SK-N-SH (cell line): ENCODE measurements around the gene METTL15. TPM values are rescaled to one million over a fixed set of nuclear protein-coding genes. Genes with fewer than 3 reads are reported as not detected.

Source experiments
- CTCF ChIA-PET: fragments of 300-600, 350-600 bp; formaldehyde crosslinking; extraction: SDS; loops from one replicate; lab custom pipeline; 2021; lab: Yijun Ruan, JAX
- POLR2A ChIA-PET: fragments of 350-600 bp; sonication (Branson Sonifier 250); formaldehyde crosslinking; extraction: SDS; loops from one replicate; lab custom pipeline; 2020; ENCODE audit warnings: antibody characterized with exemption, inconsistent platforms; lab: Yijun Ruan, JAX
- DNase-seq: peaks from one replicate; pipeline ENCODE4 v3.0.0; 2012
- H2AFZ ChIP-seq: fragments of 200-600 bp; sonication (generic); 2 replicates; pipeline ENCODE4 v1.8.1; 2016; ENCODE audit warnings: antibody characterized with exemption, mild to moderate bottlenecking, low read depth
- H3F3A ChIP-seq: fragments of 200-600 bp; sonication (generic); replicated peaks from 2 replicates; pipeline ENCODE3; 2016; ENCODE audit warnings: antibody characterized with exemption, mild to moderate bottlenecking; ENCODE audit not compliant: insufficient read depth
- H3K27ac ChIP-seq, 2 experiments: fragments of 200-500 bp in 1 of 2; fragments of 200-600 bp in 1 of 2; sonication (Bioruptor generic) in 1 of 2; sonication (generic), shearing (Covaris generic) in 1 of 2; 2 replicates each; pipeline versions ENCODE4 v1.5.1 to v1.6.1; 2014 to 2016; ENCODE audit warnings: low read depth in 2 of 2, inconsistent platforms in 1 of 2, low read length in 1 of 2, mild to moderate bottlenecking in 1 of 2, mixed read lengths in 1 of 2
- H3K27me3 ChIP-seq: fragments of 200-600 bp; sonication (generic), shearing (Covaris generic); 2 replicates; pipeline ENCODE4 v1.6.1; 2016; ENCODE audit warnings: mixed run types; ENCODE audit not compliant: insufficient read depth
- H3K36me3 ChIP-seq, 2 experiments: fragments of 200-500 bp in 1 of 2; fragments of 200-600 bp in 1 of 2; sonication (Bioruptor generic) in 1 of 2; sonication (generic) in 1 of 2; replicated peaks in 1 of 2; 2 replicates each; pipeline versions ENCODE3 to v1.5.1; 2014 to 2016; ENCODE audit warnings: low read length in 1 of 2, mild to moderate bottlenecking in 1 of 2; ENCODE audit not compliant: insufficient read depth in 2 of 2, control insufficient read depth in 1 of 2
- H3K4me1 ChIP-seq, 2 experiments: fragments of 200-500 bp in 1 of 2; fragments of 200-600 bp in 1 of 2; sonication (Bioruptor generic) in 1 of 2; sonication (generic), shearing (Covaris generic) in 1 of 2; 2 replicates each; pipeline versions ENCODE4 v1.5.1 to v1.6.1; 2014 to 2016; ENCODE audit warnings: low read depth in 1 of 2, low read length in 1 of 2, mixed run types in 1 of 2; ENCODE audit not compliant: insufficient read depth in 2 of 2, control insufficient read depth in 1 of 2
- H3K4me2 ChIP-seq: fragments of 200-600 bp; sonication (generic), shearing (Covaris generic); 2 replicates; pipeline ENCODE4 v1.6.1; 2017; ENCODE audit warnings: mixed run types
- H3K4me3 ChIP-seq, 2 experiments: fragments of 200-500 bp in 1 of 2; fragments of 200-600 bp in 1 of 2; sonication (Bioruptor generic) in 1 of 2; sonication (generic), shearing (Covaris generic) in 1 of 2; 2 replicates each; pipeline versions ENCODE4 v1.5.1 to v1.8.1; 2014 to 2016; ENCODE audit warnings: low read depth in 2 of 2, inconsistent platforms in 1 of 2, low read length in 1 of 2, mild to moderate bottlenecking in 1 of 2, mixed read lengths in 1 of 2, moderate library complexity in 1 of 2
- H3K79me2 ChIP-seq: fragments of 200-600 bp; sonication (generic); 2 replicates; pipeline ENCODE4 v1.8.1; 2017; ENCODE audit warnings: mild to moderate bottlenecking; ENCODE audit not compliant: insufficient read depth
- H3K9ac ChIP-seq: fragments of 200-600 bp; sonication (generic); 2 replicates; pipeline ENCODE4 v1.6.1; 2017; ENCODE audit warnings: mixed run types
- H3K9me2 ChIP-seq: fragments of 200-600 bp; sonication (generic); 2 replicates; pipeline ENCODE4 v1.6.1; 2017; ENCODE audit warnings: mixed run types
- H3K9me3 ChIP-seq: fragments of 200-600 bp; sonication (generic); 2 replicates; pipeline ENCODE4 v1.6.1; 2017; ENCODE audit warnings: mixed run types, mild to moderate bottlenecking, moderate library complexity
- H4K20me1 ChIP-seq: fragments of 200-600 bp; sonication (generic); 2 replicates; pipeline ENCODE4 v1.6.1; 2017; ENCODE audit warnings: mild to moderate bottlenecking, mixed run types; ENCODE audit not compliant: insufficient read depth
- EP300 ChIP-seq, 2 experiments: IDR thresholded peaks; 2 replicates each; pipeline versions ENCODE4 v1.4.0 to v1.6.1; 2012; ENCODE audit warnings: borderline replicate concordance in 1 of 2, low read depth in 1 of 2, low read length in 1 of 2
- EZH2phosphoT487 ChIP-seq: fragments of 200-600 bp; sonication (generic); IDR thresholded peaks from 2 replicates; pipeline ENCODE4 v1.6.1; 2017; ENCODE audit warnings: low read depth, mixed run types, mild to moderate bottlenecking, antibody characterized with exemption, moderate library complexity, borderline replicate concordance
- FOSL2 ChIP-seq: IDR thresholded peaks from 2 replicates; pipeline ENCODE4 v1.4.0; 2012; ENCODE audit warnings: low read depth, mild to moderate bottlenecking, moderate library complexity, borderline replicate concordance
- FOXJ3 ChIP-seq: sonication (generic); formaldehyde crosslinking; IDR thresholded peaks from 2 replicates; pipeline ENCODE4 v1.5.1; 2020; ENCODE audit warnings: mild to moderate bottlenecking, missing genetic modification reagents
- FOXM1 ChIP-seq: IDR thresholded peaks from 2 replicates; pipeline ENCODE4 v1.4.0; 2012; ENCODE audit warnings: low read depth, mild to moderate bottlenecking
- GABPA ChIP-seq: IDR thresholded peaks from 2 replicates; pipeline ENCODE4 v1.4.0; 2012; ENCODE audit warnings: low read depth, mild to moderate bottlenecking
- MEF2A ChIP-seq: IDR thresholded peaks from 2 replicates; pipeline ENCODE4 v1.4.0; 2012; ENCODE audit warnings: low read depth, borderline replicate concordance
- MXI1 ChIP-seq: IDR thresholded peaks from 2 replicates; pipeline ENCODE4 v1.6.1; 2012; ENCODE audit warnings: mild to moderate bottlenecking, low read depth, low read length, improper control_type of control experiment
- NFIC ChIP-seq: IDR thresholded peaks from 2 replicates; pipeline ENCODE4 v1.4.0; 2012; ENCODE audit warnings: borderline replicate concordance
- RXRA ChIP-seq: IDR thresholded peaks from 2 replicates; pipeline ENCODE4 v1.4.0; 2012; ENCODE audit warnings: low read depth, mild to moderate bottlenecking, borderline replicate concordance
- SIN3A ChIP-seq: IDR thresholded peaks from 2 replicates; pipeline ENCODE4 v1.6.1; 2012; ENCODE audit warnings: low read depth, mild to moderate bottlenecking, low read length, moderate library complexity, borderline replicate concordance
- TCF12 ChIP-seq: IDR thresholded peaks from 2 replicates; pipeline ENCODE4 v1.4.0; 2012
- TEAD4 ChIP-seq: IDR thresholded peaks from 2 replicates; pipeline ENCODE4 v1.4.0; 2012; ENCODE audit warnings: mild to moderate bottlenecking, borderline replicate concordance; ENCODE audit not compliant: insufficient read depth
- USF2 ChIP-seq: fragments of 150-350 bp; IDR thresholded peaks from 2 replicates; pipeline ENCODE4 v1.6.1; 2017; ENCODE audit warnings: antibody characterized with exemption, low read length, low read depth, borderline replicate concordance
- YY1 ChIP-seq: IDR thresholded peaks from 2 replicates; pipeline ENCODE4 v1.4.0; 2012; ENCODE audit warnings: low read depth, mild to moderate bottlenecking
- WGBS: methylation state at CpG from one replicate; pipeline ENCODE4 v1.1.6; 2017; ENCODE audit warnings: low lambda C conversion rate; 5-methylcytosine and 5-hydroxymethylcytosine counted together
- polyA plus RNA-seq, 3 experiments: library from polyadenylated mRNA; depleted of rRNA; stranded (reverse); fragments of >200 nt; gene quantifications; 2 replicates each; pipeline ENCODE4 v1.2.3, GENCODE V29; 2012
- TF ChIP-seq, protein P1 (sequence below): IDR thresholded peaks from 2 replicates; pipeline ENCODE4 v1.4.0; 2012; ENCODE audit warnings: low read depth, borderline replicate concordance
- TF ChIP-seq, protein P2 (sequence below): fragments of 200-600 bp; sonication (generic); IDR thresholded peaks from 2 replicates; pipeline ENCODE4 v1.6.1; 2017; ENCODE audit warnings: antibody characterized with exemption, mild to moderate bottlenecking, moderate library complexity

Gene METTL15
- polyA plus RNA-seq, 1 of the 3 experiments (the other 2 are of a cell fraction), result 4.7 TPM

GRCh38 chr11:28342716-28343115 is 234.5 kb downstream of the METTL15 start:
- H3K27ac ChIP-seq, result peak overlapping the region in 1 of 2 experiments; percentile 66; a peak in 3 of 4 replicates
- no peaks in the 10 kb centered on the region for H3K9me2 ChIP-seq
- H3K27me3 ChIP-seq, result no peaks in the 10 kb centered on the region
- WGBS, result 77% methylated on average over 1 of the region's 1 CpG
- no peak overlapping the region for H3K4me3 ChIP-seq
- POLR2A ChIA-PET, result no interaction called here
- H3F3A ChIP-seq, result peaks cover 4% of the 10 kb centered on the region
- TF ChIP-seq RXRA, result no peak
- no peak for TF ChIP-seq FOXJ3 (CRISPR knock-in tag)
- TF ChIP-seq MEF2A, result no peak
- no peak for TF ChIP-seq FOSL2
- no peak for TF ChIP-seq MXI1
- no peak for TF ChIP-seq SIN3A
- no peak for TF ChIP-seq NFIC
- TF ChIP-seq, protein P1, sequence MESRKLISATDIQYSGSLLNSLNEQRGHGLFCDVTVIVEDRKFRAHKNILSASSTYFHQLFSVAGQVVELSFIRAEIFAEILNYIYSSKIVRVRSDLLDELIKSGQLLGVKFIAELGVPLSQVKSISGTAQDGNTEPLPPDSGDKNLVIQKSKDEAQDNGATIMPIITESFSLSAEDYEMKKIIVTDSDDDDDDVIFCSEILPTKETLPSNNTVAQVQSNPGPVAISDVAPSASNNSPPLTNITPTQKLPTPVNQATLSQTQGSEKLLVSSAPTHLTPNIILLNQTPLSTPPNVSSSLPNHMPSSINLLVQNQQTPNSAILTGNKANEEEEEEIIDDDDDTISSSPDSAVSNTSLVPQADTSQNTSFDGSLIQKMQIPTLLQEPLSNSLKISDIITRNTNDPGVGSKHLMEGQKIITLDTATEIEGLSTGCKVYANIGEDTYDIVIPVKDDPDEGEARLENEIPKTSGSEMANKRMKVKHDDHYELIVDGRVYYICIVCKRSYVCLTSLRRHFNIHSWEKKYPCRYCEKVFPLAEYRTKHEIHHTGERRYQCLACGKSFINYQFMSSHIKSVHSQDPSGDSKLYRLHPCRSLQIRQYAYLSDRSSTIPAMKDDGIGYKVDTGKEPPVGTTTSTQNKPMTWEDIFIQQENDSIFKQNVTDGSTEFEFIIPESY, result no peak
- TF ChIP-seq, protein P2, sequence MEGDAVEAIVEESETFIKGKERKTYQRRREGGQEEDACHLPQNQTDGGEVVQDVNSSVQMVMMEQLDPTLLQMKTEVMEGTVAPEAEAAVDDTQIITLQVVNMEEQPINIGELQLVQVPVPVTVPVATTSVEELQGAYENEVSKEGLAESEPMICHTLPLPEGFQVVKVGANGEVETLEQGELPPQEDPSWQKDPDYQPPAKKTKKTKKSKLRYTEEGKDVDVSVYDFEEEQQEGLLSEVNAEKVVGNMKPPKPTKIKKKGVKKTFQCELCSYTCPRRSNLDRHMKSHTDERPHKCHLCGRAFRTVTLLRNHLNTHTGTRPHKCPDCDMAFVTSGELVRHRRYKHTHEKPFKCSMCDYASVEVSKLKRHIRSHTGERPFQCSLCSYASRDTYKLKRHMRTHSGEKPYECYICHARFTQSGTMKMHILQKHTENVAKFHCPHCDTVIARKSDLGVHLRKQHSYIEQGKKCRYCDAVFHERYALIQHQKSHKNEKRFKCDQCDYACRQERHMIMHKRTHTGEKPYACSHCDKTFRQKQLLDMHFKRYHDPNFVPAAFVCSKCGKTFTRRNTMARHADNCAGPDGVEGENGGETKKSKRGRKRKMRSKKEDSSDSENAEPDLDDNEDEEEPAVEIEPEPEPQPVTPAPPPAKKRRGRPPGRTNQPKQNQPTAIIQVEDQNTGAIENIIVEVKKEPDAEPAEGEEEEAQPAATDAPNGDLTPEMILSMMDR, result no peak
- TF ChIP-seq EP300 (IDR thresholded peaks at IDR 0.05; ENCODE audit: borderline replicate concordance in 1 of 2, low read depth in 1 of 2, low read length in 1 of 2), result no peak
- TF ChIP-seq TCF12, result no peak
- no peak for TF ChIP-seq FOXM1
- TF ChIP-seq EZH2phosphoT487, result no peak
- TF ChIP-seq USF2, result no peak
- TF ChIP-seq TEAD4, result no peak
- TF ChIP-seq YY1, result no peak
- TF ChIP-seq GABPA, result no peak
- no peaks in the 10 kb centered on the region for H3K36me3 ChIP-seq
- H4K20me1 ChIP-seq, result no peaks in the 10 kb centered on the region
- no peak overlapping the region; the same call in 1 of the 2 replicates for H3K4me2 ChIP-seq
- CTCF ChIA-PET, result no interaction called here
- H2AFZ ChIP-seq, result peak overlapping the region; percentile 66; the same call in 1 of the 2 replicates
- DNase-seq, result no peak
- H3K4me1 ChIP-seq, result peaks cover 0 to 15% of the 10 kb centered on the region in 2 experiments; a peak in 1 of 4 replicates
- no peaks in the 10 kb centered on the region for H3K79me2 ChIP-seq
- H3K9me3 ChIP-seq, result 0 out of 2 replicates have a peak, but pooled peaks cover 11% of the 10 kb centered on the region
- 0 out of 2 replicates have a peak overlapping the region, but pooled peaks have one; percentile 2 for H3K9ac ChIP-seq
